H1 (cell line): ENCODE data around the gene PIP5K1C. TPM values are rescaled to one million over a fixed set of nuclear protein-coding genes. Genes with fewer than 3 reads are reported as not detected.

Experiments
- EGR1 ChIP-seq: IDR thresholded peaks from 2 replicates; pipeline ENCODE4 v1.6.1; 2011; ENCODE audit warnings: low read depth, low read length, borderline replicate concordance
- EZH2 ChIP-seq: fragments of 200-600 bp; sonication (generic); IDR thresholded peaks from 2 replicates; pipeline ENCODE4 v1.7.1; 2012; ENCODE audit warnings: low read depth, mild to moderate bottlenecking, moderate library complexity, low read length, inconsistent platforms; ENCODE audit not compliant: severe bottlenecking
- KDM1A ChIP-seq: fragments of 200-600, 300-600 bp; sonication (generic); IDR thresholded peaks from 2 replicates; pipeline ENCODE4 v1.7.1; 2016; ENCODE audit warnings: mild to moderate bottlenecking, low read length, borderline replicate concordance
- KDM4A ChIP-seq: IDR thresholded peaks from one replicate; pipeline ENCODE4 v1.7.1; 2012; ENCODE audit warnings: low read depth, mild to moderate bottlenecking, moderate library complexity, low read length, inconsistent platforms; ENCODE audit not compliant: severe bottlenecking
- POU5F1 ChIP-seq: IDR thresholded peaks from 2 replicates; pipeline ENCODE4 v1.6.1; 2011; ENCODE audit warnings: low read depth, mild to moderate bottlenecking, low read length, moderate library complexity
- RBBP5 ChIP-seq: IDR thresholded peaks from 2 replicates; pipeline ENCODE4 v1.7.1; 2012; ENCODE audit warnings: low read depth, mild to moderate bottlenecking, inconsistent platforms, low read length, moderate library complexity, borderline replicate concordance
- SP1 ChIP-seq: IDR thresholded peaks from 2 replicates; pipeline ENCODE4 v1.6.1; 2011; ENCODE audit warnings: low read depth, low read length
- polyA plus RNA-seq, 7 experiments: library from polyadenylated mRNA; depleted of rRNA in 3 of 7; stranded (reverse) in 5 of 7; unstranded in 2 of 7; fragments of >200 nt in 5 of 7; fragments of 200-250 nt in 2 of 7; gene quantifications; 1 replicate in 5 of 7; 2 replicates in 1 of 7; 4 replicates in 1 of 7; pipeline versions ENCODE4 v1.2.1 to v1.2.3, GENCODE V29; 2011 to 2013; ENCODE audit warnings: missing spikeins in 2 of 7, mixed read lengths in 2 of 7
- total RNA-seq: library from RNA; stranded (reverse); fragmentation: NEBNext Ultra II Directional; extraction: Animal tissue kit (Norgen Biotek cat#: 25700); gene quantifications from 2 replicates; pipeline ENCODE4 v1.2.1, GENCODE V29; 2021
- TF ChIP-seq, protein P1 (sequence below): fragments of 300-600 bp; sonication (generic); IDR thresholded peaks from 2 replicates; pipeline ENCODE4 v1.7.1; 2012; ENCODE audit warnings: low read length, moderate library complexity, mild to moderate bottlenecking, inconsistent platforms; ENCODE audit not compliant: insufficient replicate concordance

PIP5K1C gene
- total and polyA plus RNA-seq, 2 of the 8 experiments (the other 6 are each of a cell fraction or from before 2014, with no cell fraction given) = 10.6 to 32.9 TPM

GRCh38 chr19:3657395-3657769, 42.9 kb downstream of the PIP5K1C start (continued):
- TF ChIP-seq, protein P1, sequence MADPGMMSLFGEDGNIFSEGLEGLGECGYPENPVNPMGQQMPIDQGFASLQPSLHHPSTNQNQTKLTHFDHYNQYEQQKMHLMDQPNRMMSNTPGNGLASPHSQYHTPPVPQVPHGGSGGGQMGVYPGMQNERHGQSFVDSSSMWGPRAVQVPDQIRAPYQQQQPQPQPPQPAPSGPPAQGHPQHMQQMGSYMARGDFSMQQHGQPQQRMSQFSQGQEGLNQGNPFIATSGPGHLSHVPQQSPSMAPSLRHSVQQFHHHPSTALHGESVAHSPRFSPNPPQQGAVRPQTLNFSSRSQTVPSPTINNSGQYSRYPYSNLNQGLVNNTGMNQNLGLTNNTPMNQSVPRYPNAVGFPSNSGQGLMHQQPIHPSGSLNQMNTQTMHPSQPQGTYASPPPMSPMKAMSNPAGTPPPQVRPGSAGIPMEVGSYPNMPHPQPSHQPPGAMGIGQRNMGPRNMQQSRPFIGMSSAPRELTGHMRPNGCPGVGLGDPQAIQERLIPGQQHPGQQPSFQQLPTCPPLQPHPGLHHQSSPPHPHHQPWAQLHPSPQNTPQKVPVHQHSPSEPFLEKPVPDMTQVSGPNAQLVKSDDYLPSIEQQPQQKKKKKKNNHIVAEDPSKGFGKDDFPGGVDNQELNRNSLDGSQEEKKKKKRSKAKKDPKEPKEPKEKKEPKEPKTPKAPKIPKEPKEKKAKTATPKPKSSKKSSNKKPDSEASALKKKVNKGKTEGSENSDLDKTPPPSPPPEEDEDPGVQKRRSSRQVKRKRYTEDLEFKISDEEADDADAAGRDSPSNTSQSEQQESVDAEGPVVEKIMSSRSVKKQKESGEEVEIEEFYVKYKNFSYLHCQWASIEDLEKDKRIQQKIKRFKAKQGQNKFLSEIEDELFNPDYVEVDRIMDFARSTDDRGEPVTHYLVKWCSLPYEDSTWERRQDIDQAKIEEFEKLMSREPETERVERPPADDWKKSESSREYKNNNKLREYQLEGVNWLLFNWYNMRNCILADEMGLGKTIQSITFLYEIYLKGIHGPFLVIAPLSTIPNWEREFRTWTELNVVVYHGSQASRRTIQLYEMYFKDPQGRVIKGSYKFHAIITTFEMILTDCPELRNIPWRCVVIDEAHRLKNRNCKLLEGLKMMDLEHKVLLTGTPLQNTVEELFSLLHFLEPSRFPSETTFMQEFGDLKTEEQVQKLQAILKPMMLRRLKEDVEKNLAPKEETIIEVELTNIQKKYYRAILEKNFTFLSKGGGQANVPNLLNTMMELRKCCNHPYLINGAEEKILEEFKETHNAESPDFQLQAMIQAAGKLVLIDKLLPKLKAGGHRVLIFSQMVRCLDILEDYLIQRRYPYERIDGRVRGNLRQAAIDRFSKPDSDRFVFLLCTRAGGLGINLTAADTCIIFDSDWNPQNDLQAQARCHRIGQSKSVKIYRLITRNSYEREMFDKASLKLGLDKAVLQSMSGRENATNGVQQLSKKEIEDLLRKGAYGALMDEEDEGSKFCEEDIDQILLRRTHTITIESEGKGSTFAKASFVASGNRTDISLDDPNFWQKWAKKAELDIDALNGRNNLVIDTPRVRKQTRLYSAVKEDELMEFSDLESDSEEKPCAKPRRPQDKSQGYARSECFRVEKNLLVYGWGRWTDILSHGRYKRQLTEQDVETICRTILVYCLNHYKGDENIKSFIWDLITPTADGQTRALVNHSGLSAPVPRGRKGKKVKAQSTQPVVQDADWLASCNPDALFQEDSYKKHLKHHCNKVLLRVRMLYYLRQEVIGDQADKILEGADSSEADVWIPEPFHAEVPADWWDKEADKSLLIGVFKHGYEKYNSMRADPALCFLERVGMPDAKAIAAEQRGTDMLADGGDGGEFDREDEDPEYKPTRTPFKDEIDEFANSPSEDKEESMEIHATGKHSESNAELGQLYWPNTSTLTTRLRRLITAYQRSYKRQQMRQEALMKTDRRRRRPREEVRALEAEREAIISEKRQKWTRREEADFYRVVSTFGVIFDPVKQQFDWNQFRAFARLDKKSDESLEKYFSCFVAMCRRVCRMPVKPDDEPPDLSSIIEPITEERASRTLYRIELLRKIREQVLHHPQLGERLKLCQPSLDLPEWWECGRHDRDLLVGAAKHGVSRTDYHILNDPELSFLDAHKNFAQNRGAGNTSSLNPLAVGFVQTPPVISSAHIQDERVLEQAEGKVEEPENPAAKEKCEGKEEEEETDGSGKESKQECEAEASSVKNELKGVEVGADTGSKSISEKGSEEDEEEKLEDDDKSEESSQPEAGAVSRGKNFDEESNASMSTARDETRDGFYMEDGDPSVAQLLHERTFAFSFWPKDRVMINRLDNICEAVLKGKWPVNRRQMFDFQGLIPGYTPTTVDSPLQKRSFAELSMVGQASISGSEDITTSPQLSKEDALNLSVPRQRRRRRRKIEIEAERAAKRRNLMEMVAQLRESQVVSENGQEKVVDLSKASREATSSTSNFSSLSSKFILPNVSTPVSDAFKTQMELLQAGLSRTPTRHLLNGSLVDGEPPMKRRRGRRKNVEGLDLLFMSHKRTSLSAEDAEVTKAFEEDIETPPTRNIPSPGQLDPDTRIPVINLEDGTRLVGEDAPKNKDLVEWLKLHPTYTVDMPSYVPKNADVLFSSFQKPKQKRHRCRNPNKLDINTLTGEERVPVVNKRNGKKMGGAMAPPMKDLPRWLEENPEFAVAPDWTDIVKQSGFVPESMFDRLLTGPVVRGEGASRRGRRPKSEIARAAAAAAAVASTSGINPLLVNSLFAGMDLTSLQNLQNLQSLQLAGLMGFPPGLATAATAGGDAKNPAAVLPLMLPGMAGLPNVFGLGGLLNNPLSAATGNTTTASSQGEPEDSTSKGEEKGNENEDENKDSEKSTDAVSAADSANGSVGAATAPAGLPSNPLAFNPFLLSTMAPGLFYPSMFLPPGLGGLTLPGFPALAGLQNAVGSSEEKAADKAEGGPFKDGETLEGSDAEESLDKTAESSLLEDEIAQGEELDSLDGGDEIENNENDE = no peak
- TF ChIP-seq POU5F1 (no peak), KDM4A (no peak), KDM1A (no peak), EZH2 (no peak), EGR1 (no peak), SP1 (no peak), RBBP5 (no peak)
- TF ChIP-seq, all 59 proteins: peak for 0
